Stromal cell of bone marrow (primary cell): ENCODE measurements around the gene ERCC8.
"Not testable (repeated sequence)": the region's sequence is repeated elsewhere in the genome, so short reads cannot be mapped to it uniquely, and the experiment has no call there.

Experiments
- DNase-seq: peaks from one replicate; pipeline ENCODE4 v3.0.0-alpha.2; 2012; ENCODE audit warnings: low read depth

ERCC8 gene

DNA sequence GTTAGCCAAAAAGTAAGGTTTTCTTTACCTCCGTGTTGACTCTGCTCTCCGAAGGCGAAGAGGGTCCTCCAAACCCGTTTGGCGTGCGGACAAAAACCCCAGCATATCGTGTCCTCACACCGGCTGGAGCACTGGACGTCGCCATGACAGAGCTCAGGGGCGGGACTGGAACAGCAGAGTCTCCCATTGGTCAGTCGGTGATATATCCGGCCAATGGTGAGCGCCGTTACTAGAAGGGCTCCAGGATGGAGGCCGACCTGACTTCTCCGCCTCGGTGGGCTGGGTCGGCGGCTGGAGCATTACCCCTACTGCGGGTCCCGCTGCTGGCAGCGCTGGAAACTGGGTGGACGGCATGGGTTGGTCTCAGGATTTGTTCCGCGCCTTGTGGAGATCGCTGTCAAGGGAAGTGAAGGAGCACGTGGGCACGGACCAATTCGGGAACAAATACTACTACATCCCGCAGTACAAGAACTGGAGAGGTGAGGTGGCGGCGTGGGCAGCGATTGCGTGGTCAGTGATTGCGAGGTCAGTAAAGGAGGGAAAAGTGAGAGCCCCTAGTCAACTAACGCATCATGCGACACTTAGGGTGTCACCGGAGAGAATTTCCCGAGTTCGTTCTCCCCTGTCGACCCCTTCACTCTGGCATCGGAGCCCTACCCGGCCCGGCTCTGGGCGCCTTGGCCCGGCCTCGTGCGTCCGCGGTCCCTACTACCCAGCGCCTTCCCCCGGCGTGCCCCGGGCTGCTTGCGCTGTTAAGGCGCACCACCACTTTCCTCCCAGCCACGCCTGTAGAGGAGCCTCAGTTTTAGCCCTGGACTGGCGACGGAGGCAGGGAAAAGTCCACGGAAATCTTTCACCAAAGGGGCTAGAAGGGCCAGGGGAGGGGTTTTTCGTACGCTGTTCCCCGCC lies at the start of gene ERCC8, which contains the start of gene NDUFAF2:
ERCC8 (minus strand) TSS at position 167 of the 909 bp plus-strand sequence; CDS start at position 105, 62 bp downstream.
NDUFAF2 (plus strand) TSS at position 302 of the 909 bp plus-strand sequence; CDS start at position 353, 51 bp downstream.
- peak; percentile 88 for DNase-seq

GRCh38 chr5:60993875-60994571 lies 49.2 kb upstream of the ERCC8 start:
- DNase-seq: no peak

DNA sequence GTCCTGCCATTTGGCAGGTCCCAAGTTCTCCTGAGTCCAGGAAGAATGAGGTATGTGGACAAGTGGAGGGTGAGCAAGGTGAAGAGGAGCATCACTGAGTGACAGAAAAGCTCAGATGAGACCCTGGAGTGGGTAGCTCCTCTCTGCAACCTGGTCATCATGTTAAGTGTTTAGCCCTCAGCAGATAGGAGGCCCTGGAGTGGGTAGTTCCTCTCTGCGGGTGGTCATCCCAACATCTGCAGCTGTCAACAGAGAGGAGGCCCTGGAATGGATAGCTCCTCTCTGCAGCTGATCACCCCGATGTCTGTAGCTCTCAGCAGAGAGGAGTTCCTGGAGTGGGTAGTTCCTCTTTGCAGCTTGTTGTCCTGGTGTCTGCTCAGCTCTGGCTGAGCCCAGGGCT lies 48.6 kb upstream of the ERCC8 start:
- DNase-seq: no peak

DNA sequence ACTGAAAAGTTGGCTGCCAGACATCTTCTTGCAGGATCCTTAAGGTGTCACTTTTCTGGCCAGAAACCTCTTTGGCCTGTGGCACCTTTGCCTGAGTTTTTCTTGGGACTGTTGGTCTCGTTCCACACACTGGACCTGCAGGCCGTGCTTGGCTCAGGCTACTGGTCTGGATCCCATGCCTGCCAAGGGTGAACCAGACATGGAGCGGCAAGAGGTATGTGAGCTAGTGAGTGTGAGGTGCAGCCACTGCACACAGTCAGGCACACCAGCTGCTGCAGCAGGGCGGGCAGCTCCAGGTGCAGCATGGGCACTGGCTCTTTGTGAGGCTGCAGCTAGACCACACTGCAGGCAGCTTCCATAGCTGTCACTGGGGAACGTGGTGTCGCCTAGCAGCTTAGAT lies 48.0 kb upstream of the ERCC8 start:
- DNase-seq: no peak

GRCh38 chr5:60989790-60990189 lies 44.9 kb upstream of the ERCC8 start:
- DNase-seq: no peak

DNA sequence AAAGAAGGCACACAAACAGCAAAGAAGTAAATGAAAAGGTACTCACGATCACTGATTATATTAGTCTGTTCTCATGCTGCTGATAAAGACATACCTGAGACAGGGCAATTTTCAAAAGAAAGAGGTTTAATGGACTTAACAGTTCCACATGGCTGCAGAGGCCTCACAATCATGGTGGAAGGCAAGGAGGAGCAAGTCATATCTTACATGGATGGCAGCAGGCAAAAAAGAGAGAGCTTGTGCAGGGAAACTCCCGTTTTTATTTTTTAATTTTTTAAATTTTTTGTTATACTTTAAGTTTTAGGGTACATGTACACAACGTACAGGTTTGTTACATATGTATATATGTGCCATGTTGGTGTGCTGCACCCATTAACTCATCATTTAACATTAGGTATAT lies 37.3 kb upstream of the ERCC8 start:
- not testable (repeated sequence) for DNase-seq

DNA sequence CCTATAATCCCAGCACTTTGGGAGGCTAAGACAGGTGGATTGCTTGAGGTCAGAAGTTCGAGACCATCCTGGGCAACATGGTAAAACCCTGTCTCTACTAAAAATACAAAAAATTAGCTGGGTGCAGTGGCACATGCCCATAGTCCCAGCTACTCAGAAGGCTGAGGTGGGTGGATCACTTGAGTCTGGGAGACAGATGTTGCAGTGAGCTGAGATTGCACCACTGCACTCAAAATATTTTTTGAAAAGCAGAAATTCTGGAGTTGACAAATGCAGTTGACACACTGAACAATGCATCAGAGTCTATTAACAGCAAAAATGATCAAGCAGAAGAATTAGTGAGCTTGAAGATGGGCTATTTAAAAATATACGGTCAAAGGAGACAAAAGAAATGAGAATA lies 35.6 kb upstream of the ERCC8 start:
- no peak for DNase-seq

GRCh38 chr5:60978968-60979367 lies 34.1 kb upstream of the ERCC8 start:
- DNase-seq: no peak

- no peak for DNase-seq
These were observed 33.3 kb upstream of the ERCC8 start for GRCh38 chr5:60977956-60978737.

- no peak for DNase-seq
These were observed 27.4 kb upstream of the ERCC8 start for GRCh38 chr5:60972231-60972630.

GRCh38 chr5:60961685-60962084 lies 16.8 kb upstream of the ERCC8 start:
- DNase-seq: peak; percentile 24

DNA sequence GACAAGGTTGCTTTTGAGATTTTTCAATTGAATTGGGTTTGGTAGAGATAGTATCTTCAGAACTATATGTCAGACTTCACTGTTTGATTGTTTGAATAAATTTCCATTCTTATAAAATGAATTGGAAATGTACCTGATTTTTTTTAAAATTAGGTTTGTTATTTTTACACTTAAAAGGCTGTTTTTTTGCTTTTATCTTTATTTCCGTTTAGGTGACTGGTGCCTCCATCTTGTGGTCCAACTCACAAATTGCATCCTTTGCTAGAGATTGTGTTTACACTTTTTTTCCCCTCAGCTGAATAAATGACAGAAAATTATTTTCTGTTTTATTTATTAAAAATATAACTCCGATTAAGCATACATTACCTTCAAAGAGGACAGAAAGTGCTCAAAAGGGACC lies 15.7 kb upstream of the ERCC8 start:
- peak; percentile 12 for DNase-seq

DNA sequence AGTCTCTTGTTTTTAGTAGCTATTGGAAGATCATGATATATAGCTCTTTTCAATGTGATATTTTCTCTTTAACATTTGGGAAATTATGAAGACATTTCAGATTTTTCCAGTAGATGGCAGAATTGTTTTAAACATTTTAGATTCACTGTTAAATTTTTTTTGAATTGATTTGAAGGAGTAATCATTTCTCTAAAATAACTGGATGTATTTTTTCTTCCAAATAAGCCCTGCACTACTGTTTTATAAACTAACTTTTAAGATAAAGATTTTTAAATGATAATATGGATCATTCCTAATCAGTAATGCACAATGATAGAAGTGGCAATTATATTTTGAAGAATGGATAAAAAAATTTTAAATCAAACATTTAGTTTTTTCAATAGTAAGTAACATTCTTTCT lies 14.3 kb upstream of the ERCC8 start:
- DNase-seq: peak; percentile 21

DNA sequence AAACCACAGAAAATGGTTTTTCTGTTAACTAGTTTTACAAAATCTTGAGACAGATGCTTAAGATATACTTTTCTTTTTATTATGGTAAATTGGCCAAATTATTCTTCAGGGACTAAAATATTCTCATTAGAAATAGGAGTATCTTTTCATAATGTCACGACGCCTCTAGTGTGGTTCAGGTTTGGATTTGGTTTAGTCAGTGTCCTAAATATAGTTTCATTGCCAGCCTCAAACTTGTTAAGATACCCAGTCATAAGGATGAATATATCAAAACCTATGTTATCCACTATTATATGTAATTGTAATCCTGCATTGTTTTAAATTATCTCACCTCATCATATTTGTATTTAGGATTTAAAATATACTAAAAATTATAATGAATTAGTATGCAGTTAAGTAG lies 13.8 kb upstream of the ERCC8 start:
- DNase-seq: no peak

- no peak for DNase-seq
These were observed 13.2 kb upstream of the ERCC8 start for GRCh38 chr5:60958088-60958487.

GRCh38 chr5:60955239-60955638 lies 10.4 kb upstream of the ERCC8 start:
- no peak for DNase-seq

DNA sequence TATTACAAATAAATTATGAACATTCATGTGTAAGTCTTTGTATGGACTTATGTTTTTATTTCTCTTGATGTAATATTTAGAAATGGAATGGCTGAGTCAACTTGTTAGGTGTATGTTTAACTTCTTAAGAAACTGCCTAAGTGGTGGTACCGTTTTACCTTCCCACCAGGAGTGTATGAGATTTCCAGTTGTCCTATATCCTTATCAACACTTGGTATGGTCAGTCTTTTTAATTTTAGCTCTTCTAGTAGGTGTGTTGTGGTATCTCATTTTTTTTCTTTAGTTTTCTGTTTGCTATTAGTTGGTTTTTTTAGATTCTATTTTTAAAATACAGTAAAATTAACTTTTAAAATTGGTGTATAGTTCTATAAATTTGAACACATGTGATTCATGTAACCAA lies 3.9 kb upstream of the ERCC8 start:
- no peak for DNase-seq

GRCh38 chr5:60945813-60946187 lies 930 bp upstream of the ERCC8 start:
- peak; percentile 28 for DNase-seq

DNA sequence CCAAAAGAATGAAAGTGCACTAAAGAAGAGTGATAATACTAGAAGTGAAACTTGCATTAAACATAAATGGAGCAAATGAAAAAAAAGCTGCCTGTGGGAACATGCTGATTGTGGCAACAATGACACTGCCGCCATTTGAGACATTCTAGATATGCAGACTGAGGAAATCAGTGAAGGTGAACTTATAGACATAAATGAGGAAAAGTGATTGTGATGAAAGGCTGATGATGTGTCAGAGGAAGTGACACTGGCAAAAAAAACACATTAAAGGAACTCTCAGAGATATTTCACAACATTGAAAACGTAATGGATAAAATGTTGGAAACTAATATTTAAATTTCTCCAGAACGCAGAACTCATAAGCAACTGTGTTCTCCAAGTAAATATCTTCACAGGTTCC lies 1.2 kb downstream of the ERCC8 start:
- DNase-seq: no peak

GRCh38 chr5:60929024-60929423 lies 15.8 kb downstream of the ERCC8 start:
- DNase-seq: no peak

DNA sequence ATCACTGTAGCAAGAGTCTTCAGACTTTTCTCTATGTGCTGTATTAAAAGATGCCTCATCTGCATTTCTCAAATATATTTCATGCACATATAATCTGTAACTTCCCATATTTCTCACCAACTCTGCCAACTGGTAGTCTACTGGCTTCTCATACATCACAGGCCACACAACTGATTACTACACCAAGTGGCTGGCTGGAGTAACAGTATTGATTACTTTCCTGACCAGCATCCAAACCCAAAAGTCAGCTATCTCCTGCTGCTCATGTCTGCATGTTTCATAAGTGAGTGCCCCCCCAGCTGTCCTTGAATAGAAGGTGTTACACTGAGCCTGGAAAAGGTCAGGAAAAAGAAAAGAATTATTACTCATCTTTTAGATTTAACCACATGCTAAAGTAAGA lies 17.4 kb downstream of the ERCC8 start:
- no peak for DNase-seq

DNA sequence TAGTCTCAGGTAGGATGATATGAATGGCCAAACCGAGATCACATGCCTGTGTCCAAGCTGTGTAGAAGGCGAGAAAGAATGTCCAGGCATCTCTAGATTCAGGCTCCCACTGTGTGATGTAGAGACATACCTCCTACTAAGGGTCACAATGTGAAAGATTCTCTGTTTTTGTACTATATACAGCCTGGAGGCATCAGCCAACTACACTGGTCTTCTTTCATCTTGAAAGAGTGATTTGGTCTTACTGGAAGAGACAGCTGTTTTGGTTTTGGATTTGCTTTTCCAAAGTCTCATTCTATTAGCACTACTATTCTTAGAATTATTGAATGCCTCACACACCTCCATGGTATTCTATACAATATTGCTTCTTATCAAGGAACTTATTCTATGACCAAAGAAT lies 26.4 kb downstream of the ERCC8 start:
- no peak for DNase-seq
